Hypothalamus (tissue), 51 donors: ENCODE results near the gene INPP4B.

Experiments used
- DNase-seq, 51 donors: peaks; one replicate each; lab custom pipeline; 2025; lab: John Stamatoyannopoulos, UW

INPP4B gene

GRCh38 chr4:142743121-142743825, 102.8 kb downstream of the INPP4B start:
- no peak for DNase-seq

- no peak for DNase-seq
Measured at GRCh38 chr4:142741995-142742394, 104.1 kb downstream of the INPP4B start.

- DNase-seq, result no peak
Measured at GRCh38 chr4:142728233-142728632, 117.9 kb downstream of the INPP4B start.

- DNase-seq, result no peak
Measured at GRCh38 chr4:142727149-142727548, 119.0 kb downstream of the INPP4B start.

GRCh38 chr4:142725886-142726285, 120.2 kb downstream of the INPP4B start:
- DNase-seq, result no peak

GRCh38 chr4:142721187-142721586, 124.9 kb downstream of the INPP4B start:
- no peak for DNase-seq

GRCh38 chr4:142719854-142720541, 126.1 kb downstream of the INPP4B start:
- no peak for DNase-seq

GRCh38 chr4:142718981-142719380, 127.1 kb downstream of the INPP4B start:
- DNase-seq, result no peak

- no peak for DNase-seq
Measured at GRCh38 chr4:142715727-142716126, 130.4 kb downstream of the INPP4B start.

- no peak for DNase-seq
Measured at GRCh38 chr4:142713282-142714030, 132.6 kb downstream of the INPP4B start.

GRCh38 chr4:142708231-142708630, 137.9 kb downstream of the INPP4B start:
- no peak for DNase-seq

- no peak for DNase-seq
Measured at GRCh38 chr4:142707401-142707800, 138.7 kb downstream of the INPP4B start.

- DNase-seq, result no peak
Measured at GRCh38 chr4:142706381-142706780, 139.7 kb downstream of the INPP4B start.

- DNase-seq, result no peak
Measured at GRCh38 chr4:142705820-142706219, 140.3 kb downstream of the INPP4B start.

GRCh38 chr4:142703694-142704309, 142.3 kb downstream of the INPP4B start:
- DNase-seq, result no peak

- DNase-seq, result no peak
Measured at GRCh38 chr4:142701017-142701416, 145.1 kb downstream of the INPP4B start.

- no peak for DNase-seq
Measured at GRCh38 chr4:142700531-142700930, 145.6 kb downstream of the INPP4B start.

- DNase-seq, result no peak
Measured at GRCh38 chr4:142698552-142698951, 147.5 kb downstream of the INPP4B start.

GRCh38 chr4:142697928-142698327, 148.2 kb downstream of the INPP4B start:
- DNase-seq, result no peak

GRCh38 chr4:142697320-142697719, 148.8 kb downstream of the INPP4B start:
- DNase-seq, result no peak
